HG02798 (cell line): ENCODE results near the gene DROSHA.
"Not testable (repeated sequence)": the region's sequence is repeated elsewhere in the genome, so short reads cannot be mapped to it uniquely, and the experiment has no call there.

Experiments used
- ATAC-seq: cut with Tn5 transposase; IDR thresholded peaks from one replicate; pipeline ENCODE4 v1.9.1; 2021; ENCODE audit warnings: mild to moderate bottlenecking; ENCODE audit not compliant: unreplicated experiment, poor library complexity

Gene DROSHA

DNA sequence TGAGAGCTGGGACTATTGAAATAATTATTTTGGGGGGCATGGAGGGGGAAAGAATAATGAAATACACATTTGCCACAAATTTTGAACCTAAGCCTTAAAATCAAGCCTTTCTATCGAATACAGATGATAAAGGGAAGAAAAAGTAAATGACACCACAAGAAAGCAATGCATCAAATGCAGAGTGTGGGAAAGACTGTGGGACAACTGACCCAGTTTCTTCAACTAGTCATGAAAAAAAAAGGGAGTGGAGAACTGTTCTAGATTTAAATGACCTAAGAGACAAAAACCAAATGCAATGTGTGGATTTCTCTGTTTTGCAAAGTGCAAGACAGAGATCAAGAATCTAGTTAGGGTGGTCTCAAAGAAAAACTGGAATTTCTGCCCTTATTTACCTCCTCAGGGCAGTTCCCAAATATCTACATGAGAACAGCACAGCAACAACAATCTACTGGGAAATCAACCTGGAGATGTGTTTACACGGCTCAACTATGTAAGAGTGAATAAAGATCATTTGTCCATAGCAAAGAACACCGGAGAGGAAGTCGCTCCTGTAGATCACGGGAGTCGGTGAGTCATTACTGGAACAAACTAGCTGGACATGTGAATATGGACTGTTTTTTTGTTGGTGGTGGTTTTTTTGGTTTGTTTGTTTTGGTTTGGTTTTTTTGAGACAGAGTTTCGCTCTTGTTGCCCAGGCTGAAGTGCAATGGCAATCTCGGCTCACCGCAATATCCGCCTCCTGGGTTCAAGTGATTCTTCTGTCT lies 145.9 kb downstream of the DROSHA start:
- no peak for ATAC-seq

DNA sequence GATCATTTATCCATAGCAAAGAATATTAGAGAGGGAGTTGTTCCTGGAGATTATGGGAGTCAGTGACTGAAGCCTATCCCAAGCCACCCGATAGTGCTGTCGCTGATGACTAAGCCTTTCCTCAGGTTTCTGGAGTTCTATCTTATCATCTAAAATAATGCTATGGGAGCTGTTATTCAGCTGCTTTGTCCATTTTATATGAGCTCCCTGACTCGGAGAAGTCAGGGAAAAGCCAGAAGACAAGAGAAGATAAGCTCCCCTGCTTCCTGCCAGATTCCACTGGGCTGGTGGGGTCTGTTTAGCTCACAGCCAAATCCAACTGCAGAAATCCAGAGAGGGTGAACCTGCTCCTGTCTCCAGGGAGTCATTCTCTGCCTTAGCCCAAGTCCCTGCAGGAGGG lies 148.2 kb downstream of the DROSHA start:
- no peak for ATAC-seq

DNA sequence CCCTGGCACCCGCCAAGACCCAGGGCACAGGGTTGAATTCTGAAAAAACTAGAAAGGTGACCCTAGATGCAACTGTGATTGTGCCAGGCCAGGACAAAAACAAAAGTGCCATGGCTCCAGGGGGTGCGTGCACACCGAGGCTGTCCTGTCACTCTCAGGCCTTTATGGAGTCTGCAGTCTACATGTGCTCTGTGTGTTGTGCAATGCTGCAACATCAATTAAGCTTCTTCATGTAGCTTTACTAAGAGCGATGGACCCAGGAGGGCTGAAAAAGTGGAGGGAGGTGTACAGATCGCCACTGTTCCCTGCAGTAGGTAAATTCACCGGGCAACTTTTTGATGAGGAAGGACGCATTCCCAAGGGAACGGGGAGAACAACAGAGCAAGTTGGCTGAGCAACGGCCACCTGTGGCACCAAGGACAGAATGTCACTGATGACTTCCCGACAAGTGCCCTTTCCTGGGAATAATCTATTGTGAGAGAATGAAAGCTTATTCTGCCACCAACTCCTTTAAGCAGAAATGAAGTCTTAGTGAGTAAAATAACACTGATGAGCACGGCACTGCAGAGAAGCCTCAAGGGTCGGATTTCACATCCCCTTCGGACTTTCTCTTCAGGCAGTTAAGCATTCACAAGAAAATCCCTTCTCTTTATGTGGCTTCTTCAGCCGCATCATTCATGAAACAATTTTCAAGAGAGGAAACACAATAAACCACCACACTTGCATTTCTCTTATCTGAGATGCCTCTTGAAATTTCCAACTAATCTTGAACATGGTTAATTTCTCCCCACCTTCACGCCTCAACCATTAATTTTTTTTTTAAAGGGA lies 149.6 kb downstream of the DROSHA start:
- peak; percentile 77 for ATAC-seq

DNA sequence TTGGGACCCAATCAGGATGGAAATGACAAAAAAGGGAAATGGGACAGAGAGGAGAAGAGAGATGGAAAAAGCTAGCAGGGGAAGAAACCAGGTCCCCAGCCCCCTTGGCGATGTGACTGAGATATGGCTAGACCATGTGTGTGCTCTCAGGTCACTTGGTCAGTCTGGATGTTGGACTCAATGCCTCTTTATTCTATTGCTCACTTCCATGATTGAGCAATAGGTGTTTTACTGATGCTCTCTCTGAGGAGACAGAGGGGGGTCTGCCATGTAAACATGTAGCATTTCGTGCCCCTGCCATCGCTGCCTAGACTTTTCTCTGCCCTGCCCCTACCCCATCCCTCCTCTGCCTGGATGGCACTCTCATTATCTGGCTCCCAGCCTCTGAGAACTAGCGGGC lies 150.6 kb downstream of the DROSHA start:
- ATAC-seq: peak; percentile 4

DNA sequence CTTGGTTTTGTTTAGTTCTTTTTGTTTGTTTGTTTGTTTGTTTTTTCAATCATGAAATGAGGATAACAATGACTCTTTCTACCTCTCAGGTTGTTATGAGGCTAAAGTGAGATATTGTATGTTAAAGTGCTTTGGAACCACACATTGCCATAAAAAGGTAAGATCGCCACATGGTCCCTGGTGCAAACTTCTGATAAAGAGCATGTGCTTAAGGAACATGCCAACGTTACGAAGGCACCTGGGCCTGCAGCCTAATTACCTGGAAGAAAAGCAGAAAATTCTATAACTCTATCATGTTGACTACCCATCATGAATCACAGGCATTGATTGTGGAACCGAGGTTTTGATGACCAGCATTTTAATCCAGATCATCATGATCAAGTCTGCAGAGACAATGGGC lies 151.8 kb downstream of the DROSHA start:
- ATAC-seq: no peak

DNA sequence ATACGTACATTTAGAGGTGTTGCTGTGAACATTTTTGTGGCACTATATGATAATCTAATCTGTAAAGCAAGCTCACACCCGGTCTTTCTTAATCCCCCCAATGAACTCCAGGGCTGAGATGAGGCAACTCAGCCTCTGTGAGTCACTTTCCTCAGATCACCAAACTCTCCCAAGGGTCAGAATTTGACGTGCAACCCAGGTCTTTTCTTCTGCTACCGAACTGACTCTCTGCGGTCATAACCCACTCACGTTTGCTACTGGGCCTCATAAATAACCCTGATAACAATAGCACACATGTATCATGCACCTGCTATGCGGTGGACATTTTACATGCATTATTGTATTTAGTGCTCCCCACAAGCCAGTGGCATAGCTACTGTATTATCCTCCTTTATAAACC lies 153.1 kb downstream of the DROSHA start:
- ATAC-seq: no peak

DNA sequence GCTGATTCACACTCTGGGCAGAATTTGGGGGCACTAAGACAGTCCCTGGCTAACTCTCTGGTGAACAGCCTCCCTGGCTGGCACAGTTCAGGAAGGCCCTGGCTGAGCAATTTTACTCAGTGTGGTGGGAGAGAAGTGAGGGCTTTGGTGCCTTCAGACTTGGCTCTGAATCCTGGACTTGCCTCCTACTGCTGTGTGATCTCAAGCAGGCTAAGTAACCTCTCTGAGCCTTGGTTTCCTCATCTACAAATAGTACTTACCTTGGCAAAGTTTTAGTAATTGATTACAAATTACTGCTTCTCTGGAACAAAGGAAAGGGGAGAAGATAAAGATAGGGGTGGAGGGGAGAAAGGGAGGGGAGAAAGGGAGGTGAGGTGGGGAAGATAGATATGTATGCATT lies 153.8 kb downstream of the DROSHA start:
- no peak for ATAC-seq

DNA sequence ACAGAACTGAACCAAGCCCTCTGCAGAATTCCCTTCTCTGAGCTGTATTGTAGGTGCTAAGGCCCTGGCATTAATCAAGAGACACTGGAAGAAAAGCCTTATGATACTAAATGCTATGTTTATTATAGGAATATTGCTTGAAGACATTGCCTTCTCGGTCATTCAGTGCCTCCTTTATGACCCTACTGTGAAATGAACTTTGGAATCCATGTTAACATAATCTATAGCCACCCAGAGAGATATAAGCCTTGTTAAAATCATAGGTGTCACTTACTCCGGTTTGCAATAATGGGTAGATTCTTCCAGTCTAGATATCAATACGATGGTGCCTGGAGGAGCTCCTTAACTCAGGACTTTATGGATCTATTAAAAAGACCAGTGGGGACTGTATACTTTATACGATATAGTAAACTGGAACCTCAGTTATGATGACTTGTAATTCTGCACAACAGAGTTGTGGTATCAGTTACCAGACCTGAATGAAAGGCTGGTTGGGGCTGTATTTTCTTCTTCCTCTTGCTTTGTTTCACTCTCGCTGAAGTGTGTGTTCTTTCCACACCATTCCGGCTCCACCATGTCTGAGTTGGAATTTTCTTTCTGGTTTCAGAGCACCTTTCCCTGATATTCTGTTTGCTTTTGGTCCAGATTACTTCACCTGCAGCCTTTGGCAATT lies 154.5 kb downstream of the DROSHA start:
- ATAC-seq: no peak

DNA sequence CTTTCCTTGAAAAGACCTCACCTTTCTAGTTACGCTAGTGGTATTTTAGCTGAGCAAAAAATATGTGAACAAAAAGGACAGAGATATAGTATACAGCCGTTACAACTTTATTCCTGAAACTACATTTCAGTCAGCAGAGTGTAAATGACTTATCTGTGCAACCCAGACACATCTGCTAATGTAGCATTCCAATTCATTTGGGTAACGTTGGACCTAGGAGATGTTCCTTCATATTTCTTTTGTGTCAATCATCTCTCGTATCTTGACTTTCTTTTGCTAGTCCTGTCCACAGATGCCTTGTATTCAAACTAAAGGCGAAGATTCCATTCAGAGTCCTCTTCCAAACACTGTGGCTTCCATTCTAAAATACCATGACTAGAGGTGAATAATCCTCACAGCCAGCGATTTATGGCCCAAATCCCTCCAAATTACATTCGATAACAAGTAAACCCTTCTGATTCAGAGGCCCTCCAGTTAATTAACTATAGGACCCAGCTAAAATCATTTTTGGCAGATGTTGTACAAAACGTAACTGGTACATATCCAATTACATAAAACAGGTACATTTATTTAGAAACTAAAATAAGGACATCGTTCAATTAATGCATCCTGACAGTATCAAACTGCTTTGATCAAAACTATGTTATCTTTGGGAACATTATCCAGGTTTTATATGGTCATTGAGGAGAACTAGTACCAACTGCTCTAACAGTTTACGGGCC lies 155.7 kb downstream of the DROSHA start:
- ATAC-seq: no peak

DNA sequence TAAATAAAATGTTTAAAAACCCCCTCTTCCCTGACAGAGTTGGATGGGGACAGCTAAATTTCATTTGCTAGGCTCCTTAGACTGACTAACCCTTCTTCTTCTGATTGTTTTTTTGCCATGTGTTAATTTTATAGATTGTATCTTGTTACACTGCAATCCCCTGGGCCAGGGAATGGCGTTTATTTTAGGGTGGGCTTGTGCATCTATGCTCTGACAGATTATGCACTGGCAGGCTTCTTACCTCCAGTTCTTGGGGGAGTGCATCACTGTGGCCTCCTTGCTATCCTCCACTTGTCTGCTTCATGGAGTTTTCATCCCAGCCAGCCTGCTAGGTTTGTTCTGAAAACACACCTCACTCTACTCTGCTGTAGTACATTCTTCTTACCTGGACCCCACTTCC lies 159.8 kb downstream of the DROSHA start:
- no peak for ATAC-seq

DNA sequence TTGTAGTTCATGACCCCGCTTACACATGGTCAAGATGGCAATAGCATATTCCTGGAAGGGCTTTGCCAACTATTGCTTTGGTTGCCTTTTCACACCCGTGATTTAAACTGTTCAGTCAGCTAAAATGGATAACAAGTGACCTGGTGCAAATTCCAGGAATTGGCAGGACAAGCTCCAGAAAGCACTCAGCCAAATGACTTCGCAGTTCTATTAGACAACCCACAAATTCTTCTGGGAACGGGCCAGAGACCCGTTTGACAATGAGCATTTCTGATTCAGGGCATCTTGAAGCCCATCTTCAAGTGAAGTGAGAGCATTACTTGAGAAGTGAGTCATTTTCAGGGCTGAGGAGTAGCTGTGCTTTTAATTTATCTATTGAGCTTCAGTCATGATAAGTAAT lies 165.0 kb downstream of the DROSHA start:
- ATAC-seq: no peak

DNA sequence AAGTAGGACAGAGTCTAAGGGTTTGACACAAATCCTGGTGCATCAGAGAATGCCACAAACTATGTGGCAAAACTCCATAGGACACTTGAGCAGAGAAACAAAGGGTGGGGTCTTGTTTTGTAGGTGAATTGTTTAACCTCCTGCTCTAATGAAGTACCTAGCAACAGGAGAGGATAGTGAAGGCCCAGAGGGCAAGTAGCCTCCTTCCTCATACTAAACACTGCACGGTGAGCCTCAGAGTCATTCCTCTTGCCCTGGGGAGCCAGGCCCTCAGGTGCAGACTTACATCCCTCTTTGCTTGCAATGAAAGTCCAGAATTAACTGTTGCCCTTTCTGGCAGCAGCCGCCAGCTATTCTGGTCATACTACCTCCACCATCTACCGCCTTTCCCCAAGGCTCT lies 166.1 kb downstream of the DROSHA start:
- no peak for ATAC-seq

DNA sequence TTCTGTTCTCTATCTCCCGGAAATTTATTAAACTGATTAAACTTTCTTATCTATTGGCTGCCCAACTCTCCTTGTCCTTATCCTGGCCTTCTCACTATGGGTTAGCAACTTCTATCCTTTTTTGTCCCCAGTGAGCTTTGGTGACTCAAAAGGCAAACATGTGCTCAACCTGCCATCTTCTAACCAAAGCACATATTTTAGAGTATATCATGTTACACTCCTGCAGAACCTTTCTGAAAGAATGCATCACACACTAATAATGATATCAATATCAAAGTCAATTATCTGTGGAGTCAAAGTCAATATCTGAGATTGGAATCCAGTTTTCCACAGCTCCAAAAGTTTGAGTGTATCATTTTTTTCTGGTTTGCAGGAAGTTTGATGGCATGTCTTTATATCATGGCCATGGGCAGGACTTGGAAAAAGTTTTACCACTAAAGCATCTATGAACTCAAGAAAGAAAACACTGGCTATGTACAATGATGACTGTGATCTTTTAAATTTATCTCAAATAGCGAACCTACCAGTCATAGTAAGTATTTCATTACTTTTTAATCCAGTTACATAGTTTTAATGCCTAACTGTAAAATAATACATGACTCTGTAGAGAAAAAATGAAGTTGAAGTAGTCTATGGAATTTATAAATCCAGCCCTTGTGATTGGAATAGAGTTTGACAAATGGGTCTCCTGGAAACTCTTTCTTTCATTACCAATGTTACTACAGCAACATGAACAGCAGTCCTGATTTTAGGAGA lies 166.8 kb downstream of the DROSHA start:
- no peak for ATAC-seq

DNA sequence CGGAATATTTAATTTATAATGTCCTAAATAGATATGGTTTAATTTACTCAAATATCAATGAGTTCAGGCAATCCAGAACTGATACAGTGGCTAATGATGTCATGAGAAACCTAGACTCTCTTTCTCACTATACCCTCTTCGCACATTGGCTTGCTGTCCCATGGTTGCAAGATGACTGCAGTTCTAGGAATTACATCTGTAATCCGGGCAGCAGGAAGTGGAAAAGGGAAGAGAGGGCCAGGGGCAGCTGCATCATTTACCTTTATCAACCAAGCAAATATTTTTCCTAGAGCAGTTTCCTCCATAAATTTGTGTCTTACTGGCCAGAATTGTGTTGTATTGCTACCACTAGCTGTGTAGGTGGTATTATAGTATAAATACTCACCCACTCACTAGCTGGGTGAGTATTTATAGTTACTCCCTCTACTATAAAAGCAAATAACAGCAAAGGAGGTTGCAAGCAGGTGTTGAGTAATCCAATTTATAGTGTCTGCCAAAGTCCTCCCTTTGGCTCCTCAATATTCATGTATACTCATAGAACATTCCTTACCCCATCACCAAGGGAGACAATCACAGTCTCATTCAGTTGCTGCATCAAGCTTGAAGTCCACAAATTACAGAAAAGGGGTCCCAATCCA lies 168.8 kb downstream of the DROSHA start:
- no peak for ATAC-seq

DNA sequence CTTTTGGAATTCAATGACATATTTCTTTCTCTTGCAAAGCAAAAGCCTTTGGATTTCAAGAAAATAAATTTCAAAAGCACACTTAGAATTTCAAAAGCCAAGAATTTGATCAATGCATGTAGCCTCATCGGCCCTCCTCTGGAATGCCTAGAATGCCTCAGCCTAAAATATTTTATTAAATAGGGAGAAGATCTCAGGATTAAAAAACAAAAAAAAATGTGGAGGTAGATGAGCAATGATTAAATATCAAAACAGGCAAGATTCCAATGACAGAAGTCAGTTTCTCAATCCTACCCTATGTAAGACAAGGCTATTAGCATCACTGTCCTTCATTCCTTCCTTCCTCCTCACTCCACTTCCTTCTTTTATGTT lies 169.4 kb downstream of the DROSHA start:
- ATAC-seq: no peak

DNA sequence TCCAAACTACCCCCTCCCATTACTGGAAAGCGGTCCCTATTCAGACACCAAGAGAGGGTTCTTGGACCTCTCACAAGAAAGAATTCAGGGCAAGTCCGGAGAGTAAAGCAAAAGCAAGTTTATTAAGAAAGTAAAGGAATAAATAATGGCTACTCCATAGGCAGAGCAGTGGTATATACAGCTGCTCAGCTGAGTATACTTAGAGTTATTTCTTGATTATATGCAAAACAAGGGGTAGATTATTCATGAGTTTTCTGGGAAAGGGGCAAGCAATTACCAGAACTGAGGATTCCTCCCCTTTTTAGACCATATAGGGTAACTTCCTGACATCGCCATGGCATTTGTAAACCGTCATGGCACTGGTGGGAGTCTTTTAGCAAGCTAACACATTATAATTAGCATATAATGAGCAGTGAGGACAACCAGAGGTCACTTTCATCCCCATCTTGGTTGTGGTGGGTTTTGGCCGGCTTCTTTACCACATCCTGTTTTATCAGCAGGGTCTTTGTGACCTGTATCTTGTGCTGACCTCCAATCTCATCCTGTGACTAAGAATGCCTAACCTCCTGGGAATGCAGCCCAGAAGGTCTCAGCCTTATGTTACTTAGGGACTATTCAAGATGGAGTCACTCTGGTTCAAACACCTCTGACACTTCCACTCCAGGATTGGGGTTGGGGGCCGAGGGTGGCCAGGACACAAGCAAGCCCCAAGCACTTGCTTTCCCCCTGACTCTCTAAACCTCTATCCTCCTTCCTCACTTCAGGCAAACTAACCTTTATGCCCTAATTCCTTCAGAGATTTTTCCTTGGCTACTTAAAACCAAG lies 170.0 kb downstream of the DROSHA start:
- ATAC-seq: not testable (repeated sequence)

DNA sequence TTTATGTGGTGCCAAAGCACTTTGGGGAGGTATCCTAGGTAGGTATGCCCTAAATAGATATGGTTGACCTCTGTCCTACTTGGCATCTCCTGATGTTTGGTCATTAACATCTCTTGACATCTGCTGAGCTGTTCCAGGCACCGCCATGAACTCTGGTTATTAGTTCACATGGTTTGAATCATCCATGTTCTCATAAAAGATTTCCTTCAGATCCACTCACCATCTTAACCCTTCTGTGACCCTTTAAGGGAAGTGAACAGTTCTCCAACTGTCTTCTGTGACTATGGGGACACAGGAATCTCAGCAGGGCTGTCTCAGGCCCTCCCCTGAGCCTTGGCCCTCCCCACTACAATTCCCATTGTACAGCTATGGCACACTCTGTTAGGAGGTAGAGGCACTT lies 170.7 kb downstream of the DROSHA start:
- ATAC-seq: no peak

DNA sequence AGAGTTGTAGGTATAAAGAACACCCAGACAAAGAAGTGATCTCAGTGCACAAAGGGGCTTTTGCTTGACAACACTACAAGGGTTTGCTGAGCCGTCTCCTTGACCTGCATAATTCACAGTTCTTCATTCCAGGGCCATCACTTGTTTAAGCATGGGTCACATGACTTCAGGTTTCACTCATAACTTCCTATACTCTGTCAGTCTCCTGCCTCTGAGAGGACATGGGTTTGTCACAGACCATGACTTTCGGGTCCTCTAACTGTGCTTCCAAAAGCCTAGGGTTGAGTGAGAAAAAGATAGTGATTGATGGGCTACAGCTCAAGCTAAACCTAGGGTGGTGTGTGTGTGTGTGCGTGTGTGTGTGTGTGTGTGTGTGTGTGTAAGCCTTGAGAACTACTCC lies 172.1 kb downstream of the DROSHA start:
- ATAC-seq: no peak

DNA sequence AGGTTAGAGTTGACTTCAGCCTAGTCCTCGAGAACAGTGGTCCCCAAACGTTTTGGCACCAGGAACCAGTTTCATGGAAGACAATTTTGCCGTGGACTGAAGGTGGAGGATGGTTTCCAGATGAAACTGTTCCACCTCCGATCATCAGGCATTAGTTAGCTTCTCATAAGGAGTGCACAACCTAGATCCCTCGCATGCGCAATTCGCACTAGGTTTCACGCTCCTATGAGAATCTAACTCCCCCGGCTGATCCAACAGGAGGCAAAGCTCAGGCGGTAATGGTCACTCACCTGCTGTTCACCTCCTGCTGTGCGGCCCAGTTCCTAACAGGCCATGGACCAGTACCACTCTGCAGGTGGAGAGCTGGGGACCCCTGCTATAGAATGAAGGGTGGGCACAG lies 174.9 kb downstream of the DROSHA start:
- ATAC-seq: no peak
